ENCODE results near the gene PPFIBP1. TPM values are rescaled to one million over a fixed set of nuclear protein-coding genes. Genes with fewer than 3 reads are reported as not detected.

The PPFIBP1 gene
- total RNA-seq, 1 experiment from 2014 or later, result 1.2 TPM

GRCh38 chr12:27572486-27573255 lies 48.7 kb downstream of the PPFIBP1 start:
- Histone ChIP-seq H3K79me2 (ENCODE audit: low read length) (no peaks in the 10 kb centered on the region), H3K4me3 (ENCODE audit: low read length) (no peak overlapping the region), H3K9me2 (replicated peaks; ENCODE audit: insufficient read depth, low read length) (no peaks in the 10 kb centered on the region), H3K9ac (ENCODE audit: low read length) (no peak overlapping the region), H2AFZ (ENCODE audit: low read length) (no peak overlapping the region), H3K36me3 (ENCODE audit: insufficient read depth, low read length) (no peaks in the 10 kb centered on the region), H4K20me1 (ENCODE audit: insufficient read depth, low read depth, low read length) (no peaks in the 10 kb centered on the region), H3K27me3 (ENCODE audit: low read length) (no peaks in the 10 kb centered on the region), H3K4me2 (ENCODE audit: low read depth, low read length, poor library complexity, severe bottlenecking) (no peak overlapping the region), H3K4me1 (ENCODE audit: low read length) (no peaks in the 10 kb centered on the region), H3K27ac (ENCODE audit: low read length) (no peak overlapping the region), H3K9me3 (ENCODE audit: low read length) (no peaks in the 10 kb centered on the region)
- DNase-seq, result no peak

- H3K9me3 ChIP-seq (ENCODE audit: low read length), result no peaks in the 10 kb centered on the region
- H3K4me2 ChIP-seq (ENCODE audit: low read depth, low read length, poor library complexity, severe bottlenecking), result no peak overlapping the region
- H3K9me2 ChIP-seq (replicated peaks; ENCODE audit: insufficient read depth, low read length), result no peaks in the 10 kb centered on the region
- no peaks in the 10 kb centered on the region for H3K27me3 ChIP-seq (ENCODE audit: low read length)
- H4K20me1 ChIP-seq (ENCODE audit: insufficient read depth, low read depth, low read length), result no peaks in the 10 kb centered on the region
- H3K4me1 ChIP-seq (ENCODE audit: low read length), result no peaks in the 10 kb centered on the region
- H3K27ac ChIP-seq (ENCODE audit: low read length), result no peak overlapping the region
- H2AFZ ChIP-seq (ENCODE audit: low read length), result no peak overlapping the region
- no peak overlapping the region for H3K4me3 ChIP-seq (ENCODE audit: low read length)
- DNase-seq, result no peak
- no peaks in the 10 kb centered on the region for H3K79me2 ChIP-seq (ENCODE audit: low read length)
- H3K36me3 ChIP-seq (ENCODE audit: insufficient read depth, low read length), result no peaks in the 10 kb centered on the region
- no peak overlapping the region for H3K9ac ChIP-seq (ENCODE audit: low read length)
These were observed 50.0 kb downstream of the PPFIBP1 start for GRCh38 chr12:27573972-27574371.

- no peaks in the 10 kb centered on the region for H3K79me2 ChIP-seq (ENCODE audit: low read length)
- H3K27me3 ChIP-seq (ENCODE audit: low read length), result no peaks in the 10 kb centered on the region
- no peak overlapping the region for H3K4me2 ChIP-seq (ENCODE audit: low read depth, low read length, poor library complexity, severe bottlenecking)
- no peak overlapping the region for H2AFZ ChIP-seq (ENCODE audit: low read length)
- no peaks in the 10 kb centered on the region for H3K9me3 ChIP-seq (ENCODE audit: low read length)
- no peak overlapping the region for H3K4me3 ChIP-seq (ENCODE audit: low read length)
- no peak overlapping the region for H3K9ac ChIP-seq (ENCODE audit: low read length)
- DNase-seq, result no peak
- H3K36me3 ChIP-seq (ENCODE audit: insufficient read depth, low read length), result no peaks in the 10 kb centered on the region
- no peak overlapping the region for H3K27ac ChIP-seq (ENCODE audit: low read length)
- no peaks in the 10 kb centered on the region for H3K4me1 ChIP-seq (ENCODE audit: low read length)
- no peaks in the 10 kb centered on the region for H3K9me2 ChIP-seq (replicated peaks; ENCODE audit: insufficient read depth, low read length)
- no peaks in the 10 kb centered on the region for H4K20me1 ChIP-seq (ENCODE audit: insufficient read depth, low read depth, low read length)
These were observed 51.2 kb downstream of the PPFIBP1 start for GRCh38 chr12:27575090-27575761.

- Histone ChIP-seq H3K9me3 (ENCODE audit: low read length) (no peaks in the 10 kb centered on the region), H4K20me1 (ENCODE audit: insufficient read depth, low read depth, low read length) (no peaks in the 10 kb centered on the region), H3K4me3 (ENCODE audit: low read length) (no peak overlapping the region), H3K36me3 (ENCODE audit: insufficient read depth, low read length) (no peaks in the 10 kb centered on the region), H3K4me1 (ENCODE audit: low read length) (no peaks in the 10 kb centered on the region), H3K9me2 (replicated peaks; ENCODE audit: insufficient read depth, low read length) (no peaks in the 10 kb centered on the region), H3K27ac (ENCODE audit: low read length) (no peak overlapping the region), H3K79me2 (ENCODE audit: low read length) (no peaks in the 10 kb centered on the region), H3K4me2 (ENCODE audit: low read depth, low read length, poor library complexity, severe bottlenecking) (no peak overlapping the region), H3K27me3 (ENCODE audit: low read length) (no peaks in the 10 kb centered on the region), H3K9ac (ENCODE audit: low read length) (no peak overlapping the region), H2AFZ (ENCODE audit: low read length) (no peak overlapping the region)
- DNase-seq, result no peak
These were observed 51.7 kb downstream of the PPFIBP1 start for GRCh38 chr12:27575762-27576118.

GRCh38 chr12:27576667-27577347 lies 52.8 kb downstream of the PPFIBP1 start:
- Histone ChIP-seq H3K79me2 (ENCODE audit: low read length) (no peaks in the 10 kb centered on the region), H3K9me2 (replicated peaks; ENCODE audit: insufficient read depth, low read length) (no peaks in the 10 kb centered on the region), H2AFZ (ENCODE audit: low read length) (no peak overlapping the region), H4K20me1 (ENCODE audit: insufficient read depth, low read depth, low read length) (no peaks in the 10 kb centered on the region), H3K36me3 (ENCODE audit: insufficient read depth, low read length) (no peaks in the 10 kb centered on the region), H3K4me2 (ENCODE audit: low read depth, low read length, poor library complexity, severe bottlenecking) (no peak overlapping the region), H3K4me3 (ENCODE audit: low read length) (no peak overlapping the region), H3K27me3 (ENCODE audit: low read length) (no peaks in the 10 kb centered on the region), H3K27ac (ENCODE audit: low read length) (no peak overlapping the region), H3K9me3 (ENCODE audit: low read length) (no peaks in the 10 kb centered on the region), H3K4me1 (ENCODE audit: low read length) (no peaks in the 10 kb centered on the region), H3K9ac (ENCODE audit: low read length) (no peak overlapping the region)
- DNase-seq, result no peak

GRCh38 chr12:27577688-27578087 lies 53.7 kb downstream of the PPFIBP1 start:
- Histone ChIP-seq H3K9me3 (ENCODE audit: low read length) (no peaks in the 10 kb centered on the region), H3K36me3 (ENCODE audit: insufficient read depth, low read length) (no peaks in the 10 kb centered on the region), H3K9ac (ENCODE audit: low read length) (no peak overlapping the region), H3K27me3 (ENCODE audit: low read length) (no peaks in the 10 kb centered on the region), H2AFZ (ENCODE audit: low read length) (no peak overlapping the region), H3K79me2 (ENCODE audit: low read length) (no peaks in the 10 kb centered on the region), H3K4me3 (ENCODE audit: low read length) (no peak overlapping the region), H3K4me2 (ENCODE audit: low read depth, low read length, poor library complexity, severe bottlenecking) (no peak overlapping the region), H4K20me1 (ENCODE audit: insufficient read depth, low read depth, low read length) (no peaks in the 10 kb centered on the region), H3K9me2 (replicated peaks; ENCODE audit: insufficient read depth, low read length) (no peaks in the 10 kb centered on the region), H3K4me1 (ENCODE audit: low read length) (no peaks in the 10 kb centered on the region), H3K27ac (ENCODE audit: low read length) (no peak overlapping the region)
- no peak for DNase-seq

- Histone ChIP-seq H3K9me3 (ENCODE audit: low read length) (no peaks in the 10 kb centered on the region), H3K9ac (ENCODE audit: low read length) (no peak overlapping the region), H3K4me1 (ENCODE audit: low read length) (no peaks in the 10 kb centered on the region), H3K79me2 (ENCODE audit: low read length) (no peaks in the 10 kb centered on the region), H3K4me3 (ENCODE audit: low read length) (no peak overlapping the region), H3K27me3 (ENCODE audit: low read length) (no peaks in the 10 kb centered on the region), H4K20me1 (ENCODE audit: insufficient read depth, low read depth, low read length) (no peaks in the 10 kb centered on the region), H3K36me3 (ENCODE audit: insufficient read depth, low read length) (no peaks in the 10 kb centered on the region), H3K4me2 (ENCODE audit: low read depth, low read length, poor library complexity, severe bottlenecking) (no peak overlapping the region), H2AFZ (ENCODE audit: low read length) (no peak overlapping the region), H3K9me2 (replicated peaks; ENCODE audit: insufficient read depth, low read length) (no peaks in the 10 kb centered on the region), H3K27ac (ENCODE audit: low read length) (no peak overlapping the region)
- DNase-seq, result no peak
These were observed 54.8 kb downstream of the PPFIBP1 start for GRCh38 chr12:27578689-27579372.
